T1000 (cell line): ENCODE measurements around the gene GPX4.

ENCODE experiments used
- DNase-seq: peaks from one replicate; lab custom pipeline; 2025; ENCODE audit warnings: mixed read lengths; lab: John Stamatoyannopoulos, UW

The GPX4 gene

DNA sequence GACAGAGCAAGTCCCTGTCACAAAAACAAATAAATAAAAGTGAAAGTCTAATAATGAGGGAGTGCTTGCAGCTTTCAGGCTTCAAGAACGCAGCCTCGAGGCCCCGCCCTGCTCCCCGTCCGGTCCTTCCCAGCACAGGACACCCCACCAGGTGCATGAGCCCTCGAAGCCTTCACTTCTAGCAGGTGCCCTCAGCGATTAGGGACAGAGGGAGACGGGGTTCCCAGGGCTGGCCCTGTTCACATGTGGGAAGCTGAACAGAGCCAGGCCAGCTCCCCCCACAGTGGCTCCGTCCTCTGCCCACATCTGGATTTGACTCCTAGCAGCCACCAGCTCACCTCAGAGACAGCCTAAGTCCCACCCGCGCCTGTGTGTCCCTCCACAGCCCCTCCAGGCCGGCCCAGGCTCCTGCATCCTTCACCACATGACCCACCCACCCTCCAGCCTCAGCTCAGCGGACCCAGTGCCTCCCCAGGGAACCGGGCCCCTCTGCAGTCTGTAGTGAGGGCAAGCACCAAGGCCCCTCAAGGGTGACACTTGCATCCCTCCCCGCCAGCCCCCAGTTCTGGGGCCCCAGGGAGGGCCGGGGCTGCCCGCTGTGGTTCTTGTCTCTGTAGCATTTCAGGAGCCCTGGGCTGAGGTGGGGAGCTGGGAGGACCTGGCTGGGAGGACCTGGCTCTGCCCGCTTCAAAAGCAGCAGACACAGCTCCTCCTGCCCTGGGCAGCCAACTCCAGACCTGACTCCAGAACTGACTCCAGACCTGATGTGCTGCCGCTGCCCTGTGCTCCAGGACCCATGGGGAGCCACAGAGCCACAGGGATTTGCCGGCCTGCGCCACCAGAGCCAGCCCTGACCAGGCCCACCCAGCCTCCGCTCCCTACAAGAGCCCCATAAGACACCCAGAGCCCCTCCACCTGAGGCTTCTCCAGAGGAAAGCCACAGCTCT is 27.2 kb downstream of the GPX4 start:
- DNase-seq = no peak

DNA sequence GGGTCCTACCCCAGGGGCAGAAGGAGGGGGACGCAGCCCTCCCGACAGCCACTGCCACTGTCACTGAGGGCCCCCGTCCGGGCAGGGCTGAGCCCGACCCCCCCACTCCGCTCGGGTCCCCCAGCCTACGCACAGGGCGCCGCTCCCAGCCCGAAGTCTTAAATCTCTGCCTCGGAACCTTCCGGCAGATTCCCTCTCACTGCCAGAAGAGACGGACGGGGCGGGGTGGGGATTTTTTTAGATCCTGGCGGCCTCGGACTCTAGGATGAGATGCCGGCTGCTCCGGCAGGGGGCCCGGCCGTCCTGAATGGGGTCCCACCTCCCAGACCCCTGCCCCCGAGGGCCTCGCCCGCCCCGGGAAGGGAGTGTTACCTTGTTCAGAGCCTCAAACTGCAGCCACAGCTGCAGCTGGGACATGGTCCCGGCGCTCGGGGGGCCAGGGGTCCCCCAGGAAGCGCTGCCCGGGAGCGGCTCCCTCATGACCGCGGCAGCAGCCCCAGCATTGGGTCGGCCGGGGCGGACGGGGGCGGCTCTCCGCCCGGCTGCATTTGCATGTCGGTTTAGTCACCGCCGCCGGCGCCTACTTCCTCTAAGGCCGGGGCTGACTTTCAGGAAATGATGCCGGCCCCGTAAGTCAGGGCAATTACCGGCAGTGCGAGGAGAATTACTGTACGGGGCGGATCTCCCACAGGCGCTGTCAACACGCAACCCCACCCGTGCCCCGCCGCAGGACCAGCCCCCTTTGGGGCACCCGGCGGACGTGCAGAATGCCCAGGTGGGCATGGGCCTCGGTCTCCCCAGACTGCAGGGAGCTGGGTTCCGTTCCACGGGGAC is 28.1 kb downstream of the GPX4 start:
- peak; percentile 60 for DNase-seq

DNA sequence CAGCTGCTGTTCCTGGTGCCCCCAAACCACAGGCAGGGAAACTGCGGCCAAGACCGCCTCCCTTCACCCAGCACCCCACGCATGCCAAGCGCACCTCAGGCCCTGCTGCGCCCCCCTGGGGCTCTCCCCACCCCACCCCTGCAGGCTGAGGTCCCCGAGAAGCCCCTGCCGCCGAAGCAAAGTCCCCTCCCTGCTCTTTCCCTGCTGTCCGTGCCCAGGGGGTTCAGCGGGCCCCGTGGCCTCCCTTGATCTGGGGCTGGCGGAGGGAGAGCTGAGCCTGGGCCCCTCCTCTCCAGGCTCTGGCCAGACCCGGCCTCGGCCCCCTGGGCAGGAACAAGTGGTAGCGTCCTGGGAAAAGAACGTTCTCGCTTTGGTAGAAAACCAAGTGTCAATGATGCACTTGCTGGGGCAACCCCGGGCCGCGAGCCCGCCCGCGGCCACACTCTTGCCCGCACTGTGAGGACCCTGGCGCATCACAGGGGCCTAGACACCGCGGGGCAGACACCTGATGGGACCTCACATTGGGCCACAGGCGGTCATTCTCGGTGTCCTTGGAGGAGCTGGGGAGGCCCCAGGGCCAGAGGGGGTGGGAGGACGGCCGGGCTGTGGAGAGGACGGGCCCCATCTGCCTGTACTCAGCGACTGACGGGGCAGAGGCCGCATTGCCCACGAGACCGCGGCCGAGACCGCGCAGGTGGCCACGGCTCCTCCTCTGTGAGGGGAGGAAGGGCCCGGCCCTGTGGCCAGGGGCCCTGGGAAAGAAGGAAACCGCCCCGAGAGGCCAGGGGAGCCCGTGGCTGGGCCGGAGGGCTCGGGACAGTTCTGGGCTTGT is 29.0 kb downstream of the GPX4 start:
- no peak for DNase-seq

DNA sequence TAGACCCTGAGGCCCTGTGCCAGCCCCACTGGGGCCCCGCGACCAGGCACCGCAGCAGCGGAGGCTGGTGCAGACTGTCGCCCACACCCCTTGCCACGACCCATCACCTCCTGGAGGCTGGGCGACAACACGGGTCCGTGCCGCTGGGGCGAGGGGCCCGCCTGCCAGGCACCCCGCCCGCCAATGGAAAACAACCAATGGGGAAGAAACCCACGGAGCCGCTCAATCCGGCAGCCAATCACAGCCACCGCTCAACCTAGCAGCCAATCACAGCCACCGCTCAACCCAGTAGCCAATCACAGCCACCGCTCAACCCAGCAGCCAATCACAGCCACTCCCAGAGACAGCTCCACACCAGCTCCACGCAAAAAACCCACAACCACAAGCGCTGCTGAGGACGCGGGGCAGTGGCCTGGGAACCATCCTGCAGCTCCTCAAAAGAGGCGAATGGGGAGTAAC is 29.7 kb downstream of the GPX4 start:
- DNase-seq = peak; percentile 53

DNA sequence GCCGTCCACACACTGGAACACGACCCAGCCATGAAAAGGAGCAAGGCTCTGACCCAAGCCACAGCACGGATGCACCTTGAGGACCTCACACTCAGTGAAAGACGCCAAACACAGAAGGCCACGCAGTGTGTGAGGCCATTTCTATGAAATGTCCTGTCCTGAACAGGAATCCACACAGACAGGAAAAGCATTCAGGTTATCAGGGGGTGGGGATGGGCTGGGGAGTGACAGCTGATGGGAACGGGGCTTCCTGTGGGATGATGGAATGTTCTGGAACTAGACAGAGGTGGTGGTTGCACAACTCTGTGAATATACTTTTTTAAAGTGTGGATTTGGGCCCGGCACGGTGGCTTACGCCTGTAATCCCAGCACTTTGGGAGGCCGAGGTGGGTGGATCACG is 30.6 kb downstream of the GPX4 start:
- DNase-seq = no peak

DNA sequence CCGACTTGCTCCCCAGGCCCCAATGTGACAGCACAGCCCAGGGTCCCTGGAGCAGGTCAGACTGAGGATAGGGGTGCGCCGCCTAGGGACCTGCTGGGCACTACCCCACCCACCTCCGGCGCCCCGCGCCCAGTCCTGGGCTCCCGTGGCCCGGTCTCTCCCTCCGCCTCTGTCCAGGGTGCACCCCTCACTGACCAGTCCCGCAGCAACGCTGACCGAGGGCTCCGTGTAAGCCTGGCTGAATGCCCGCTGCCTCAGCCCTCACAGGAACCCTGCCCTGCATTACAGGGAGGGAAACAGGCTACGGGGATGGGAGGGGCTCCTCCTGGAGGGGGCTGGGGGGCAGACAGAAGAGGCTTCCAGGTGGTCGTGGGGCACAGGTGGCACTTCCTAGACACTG is 31.7 kb downstream of the GPX4 start:
- DNase-seq = no peak

DNA sequence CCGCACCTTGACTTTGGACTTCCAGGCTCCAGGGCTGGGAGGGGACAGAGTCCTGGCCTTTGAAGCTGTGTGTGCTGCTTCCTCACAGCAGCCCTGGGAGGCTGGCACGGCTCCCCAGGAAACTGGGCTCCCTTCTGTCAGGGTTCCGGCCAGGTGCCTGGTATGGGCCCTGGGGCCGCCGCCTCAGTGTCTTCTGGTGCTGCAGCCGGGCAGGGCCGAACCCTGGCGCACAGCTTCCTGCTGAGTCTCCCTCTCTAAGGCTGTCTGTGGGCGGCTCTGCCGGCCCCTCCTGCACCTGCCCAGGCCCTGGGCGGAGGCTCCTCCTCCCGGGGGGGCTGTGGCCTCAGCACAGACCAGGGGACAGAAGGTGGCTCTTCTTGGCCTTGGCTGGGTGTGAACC is 32.4 kb downstream of the GPX4 start:
- DNase-seq = no peak

DNA sequence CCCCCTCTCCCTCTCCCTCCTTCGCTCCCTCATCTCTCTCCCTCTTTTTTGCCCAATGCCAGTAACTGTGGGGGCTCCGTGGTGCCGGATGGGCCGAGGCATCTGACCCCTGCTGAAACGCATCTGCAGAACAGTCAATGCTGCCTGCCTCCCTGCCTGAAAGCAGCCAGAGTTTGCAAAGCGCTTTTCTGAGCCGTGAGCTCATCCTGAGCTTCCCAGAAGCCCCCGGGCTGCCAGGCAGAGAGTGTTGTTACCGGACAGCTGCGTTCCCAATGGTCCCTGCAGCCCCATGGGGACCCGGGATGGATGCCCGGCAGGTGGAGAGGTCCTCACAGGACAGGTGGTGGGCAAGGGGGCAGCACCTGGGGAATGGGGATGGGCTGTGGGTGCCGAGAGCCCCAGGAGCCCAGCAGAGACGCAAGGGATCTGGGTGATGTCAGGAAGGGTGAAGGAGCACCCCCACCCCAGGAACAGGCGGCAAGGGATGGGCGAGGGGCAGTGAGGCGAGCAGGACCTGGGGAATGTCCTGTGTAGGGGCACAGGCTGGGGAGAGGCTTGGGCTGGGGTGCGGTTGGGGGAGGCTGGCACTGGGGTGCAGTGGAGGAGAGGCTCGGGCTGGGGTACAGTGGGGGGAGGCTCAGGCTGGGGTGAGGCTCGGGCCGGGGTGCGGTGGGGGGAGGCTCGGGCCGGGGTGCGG is 33.0 kb downstream of the GPX4 start:
- no peak for DNase-seq

DNA sequence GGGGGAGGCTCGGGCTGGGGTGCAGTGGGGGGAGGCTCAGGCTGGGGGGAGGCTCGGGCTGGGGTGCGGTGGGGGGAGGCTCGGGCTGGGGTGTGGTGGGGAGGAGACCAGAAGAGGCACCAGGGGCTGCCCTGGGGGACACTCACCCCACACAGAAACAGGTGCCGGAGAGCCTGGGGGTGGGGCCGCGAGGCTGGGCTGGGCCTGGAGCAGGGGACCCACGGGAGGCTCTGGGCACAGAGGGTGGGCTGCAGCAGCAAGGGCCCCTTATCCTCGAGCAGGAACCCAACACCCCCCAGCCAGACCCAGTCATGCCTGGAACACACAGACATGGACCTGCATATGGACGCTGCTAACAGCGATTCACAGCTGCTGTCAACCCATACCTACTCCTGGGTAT is 34.3 kb downstream of the GPX4 start:
- no peak for DNase-seq

DNA sequence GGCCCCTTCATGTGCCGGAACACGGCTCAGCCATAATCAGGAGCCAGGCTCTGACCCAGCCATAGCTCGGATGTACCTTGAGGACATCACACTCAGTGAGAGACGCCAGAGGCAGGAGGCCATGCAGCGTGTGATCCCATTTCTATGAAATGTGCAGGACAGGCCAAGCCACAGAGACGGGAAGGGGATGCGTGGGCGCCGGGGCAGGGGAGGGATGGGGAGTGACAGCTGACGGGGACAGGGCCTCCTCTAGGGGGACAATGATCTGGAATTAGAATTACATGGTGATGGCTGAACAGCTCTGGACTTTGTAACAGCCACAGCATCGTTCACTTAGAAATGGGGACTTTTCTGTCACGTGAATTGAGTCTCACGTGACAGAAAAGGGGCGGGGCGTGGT is 35.3 kb downstream of the GPX4 start:
- no peak for DNase-seq

DNA sequence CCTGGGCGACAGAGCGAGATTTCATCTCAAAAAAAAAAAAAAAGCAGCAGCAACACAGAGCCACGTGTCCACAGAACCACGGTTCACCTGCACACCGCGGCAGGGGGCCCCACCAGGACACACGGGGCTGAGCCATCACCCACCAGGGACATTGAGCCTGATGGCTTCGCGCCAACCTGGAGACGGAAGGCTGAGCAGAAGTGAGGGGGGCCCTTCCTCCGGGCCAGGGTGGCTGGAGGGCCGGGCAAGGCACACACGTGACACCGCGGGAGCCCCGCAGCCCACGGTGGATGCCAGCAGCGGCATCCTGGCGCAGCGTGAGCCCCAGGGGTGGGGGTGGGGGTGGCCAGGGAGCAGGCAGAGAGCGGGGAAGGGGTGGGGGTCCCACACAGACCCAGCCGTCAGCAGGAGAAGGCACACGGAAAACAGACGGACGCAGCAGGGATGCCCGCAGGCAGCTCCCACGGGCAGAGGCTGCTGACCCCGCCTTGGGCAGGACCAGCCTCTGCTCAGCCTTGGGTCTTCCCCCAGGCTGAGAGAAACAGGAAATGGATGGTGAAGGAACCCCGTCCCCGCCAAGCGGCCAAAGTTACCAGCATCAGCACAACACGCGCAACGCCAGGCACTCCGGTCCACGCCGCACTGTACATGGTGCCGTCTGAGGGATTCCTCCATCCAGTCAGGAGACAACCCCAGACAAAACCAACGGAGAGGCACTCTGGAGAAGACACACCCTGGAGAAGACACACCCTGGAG is 36.7 kb downstream of the GPX4 start:
- no peak for DNase-seq

DNA sequence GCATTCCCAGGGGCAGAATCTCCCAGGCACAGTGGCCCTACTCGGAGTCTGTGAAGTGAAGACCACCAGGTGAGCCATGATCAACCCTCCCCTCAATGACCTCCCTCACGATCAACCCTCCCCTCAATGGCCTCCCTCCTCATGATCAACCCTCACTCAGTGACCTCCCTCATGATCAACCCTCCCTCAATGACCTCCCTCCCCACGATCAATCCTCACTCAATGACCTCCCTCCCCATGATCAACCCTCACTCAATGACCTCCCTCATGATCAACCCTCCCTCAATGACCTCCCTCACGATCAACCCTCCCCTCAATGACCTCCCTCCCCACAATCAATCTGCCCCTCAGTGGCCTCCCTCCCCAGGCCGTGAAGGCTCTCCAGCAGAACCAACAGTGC is 38.1 kb downstream of the GPX4 start:
- DNase-seq = no peak

DNA sequence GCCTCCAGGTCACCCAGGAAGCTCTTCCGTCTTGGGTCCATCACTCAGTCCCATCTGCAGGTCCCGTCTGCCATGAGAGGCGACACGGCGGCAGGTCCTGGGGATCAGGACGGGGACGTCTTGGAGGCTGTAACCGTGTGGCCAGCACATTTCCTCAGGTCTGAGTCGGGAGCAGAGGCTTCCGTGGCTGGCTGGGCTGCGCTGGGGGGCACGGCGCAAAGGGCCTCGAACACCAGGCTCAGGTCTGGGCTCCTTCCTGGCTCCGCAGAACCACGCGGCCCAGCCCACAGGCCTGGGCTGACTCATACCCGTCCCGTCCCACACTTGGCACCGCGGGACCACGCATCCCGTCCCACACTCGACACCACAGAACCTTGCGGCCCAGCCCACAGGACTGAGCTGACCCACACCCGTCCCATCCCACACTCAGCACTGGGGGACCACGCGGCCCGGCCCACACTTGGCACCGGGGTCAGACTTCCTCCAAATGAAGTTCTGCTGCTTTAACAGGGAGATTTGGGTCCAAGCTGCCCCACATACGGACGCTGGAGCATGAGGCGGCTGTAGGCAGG is 40.1 kb downstream of the GPX4 start:
- DNase-seq = no peak

DNA sequence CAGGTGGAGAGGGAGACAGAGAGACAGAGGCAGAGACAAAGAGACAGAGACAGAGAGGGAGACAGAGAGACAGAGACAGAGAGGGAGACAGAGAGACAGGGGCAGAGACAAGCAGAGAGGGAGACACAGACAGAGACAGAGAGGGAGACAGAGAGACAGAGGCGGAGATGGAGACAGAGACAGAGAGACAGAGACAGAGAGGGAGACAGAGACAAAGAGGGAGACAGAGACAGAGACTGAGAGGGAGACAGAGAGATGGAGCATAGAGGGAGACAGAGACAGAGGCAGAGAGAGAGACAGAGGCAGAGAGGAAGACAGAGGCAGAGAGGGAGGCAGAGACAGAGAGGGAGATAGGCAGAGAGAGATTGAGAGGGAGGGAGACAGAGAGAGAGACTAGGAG is 40.9 kb downstream of the GPX4 start:
- no peak for DNase-seq

DNA sequence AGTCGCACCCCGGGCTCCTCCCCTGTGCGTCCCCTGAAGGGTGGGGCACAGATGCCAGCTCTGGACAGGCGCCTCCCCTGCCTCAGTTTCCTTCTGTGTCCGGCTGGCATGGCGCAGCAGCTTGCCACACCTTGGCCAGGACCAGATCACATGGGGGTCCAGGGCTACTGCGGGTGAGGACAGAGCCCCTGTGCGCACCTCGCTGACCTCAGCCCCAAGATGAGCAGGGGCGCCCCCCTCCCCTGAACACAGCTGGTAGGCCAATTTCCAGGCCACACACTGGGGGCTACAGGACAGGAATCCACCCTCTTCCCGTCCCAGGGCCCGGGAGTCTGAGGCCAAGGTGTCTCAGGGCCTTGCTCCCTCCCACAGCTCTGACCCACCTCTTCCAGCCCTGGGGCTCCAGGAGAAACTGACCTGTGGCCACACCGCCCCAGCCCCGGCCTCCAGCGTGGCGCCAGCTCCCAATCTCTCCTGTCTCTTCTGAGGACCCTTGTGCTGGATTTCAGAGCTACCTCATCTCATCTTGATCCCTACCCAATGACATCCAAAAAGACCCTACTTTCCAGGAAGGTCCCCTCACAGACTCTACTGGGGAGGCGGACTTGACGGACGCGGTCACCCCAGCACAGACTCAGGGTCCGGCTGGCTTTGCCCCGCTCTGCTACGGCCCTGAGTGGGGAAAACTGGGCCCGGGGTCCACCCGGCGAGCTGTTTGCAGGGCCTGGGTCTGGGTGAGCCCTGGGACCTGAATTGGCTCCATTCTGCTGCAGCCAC is 42.0 kb downstream of the GPX4 start:
- DNase-seq = no peak

DNA sequence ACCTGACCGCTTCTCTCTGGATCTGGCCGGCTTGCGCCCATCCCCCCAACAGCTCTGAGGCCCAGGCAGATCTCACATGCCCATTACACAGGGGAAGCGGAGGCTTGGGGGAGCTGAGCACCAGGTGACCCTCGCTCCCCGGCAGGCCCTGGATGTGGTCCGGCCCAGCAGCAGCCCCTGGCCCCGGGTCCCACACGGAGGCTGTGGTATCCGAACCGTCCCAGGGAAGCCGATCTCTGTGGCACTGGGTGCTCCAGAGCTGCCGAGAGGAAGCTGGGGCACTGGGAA is 42.6 kb downstream of the GPX4 start:
- no peak for DNase-seq

DNA sequence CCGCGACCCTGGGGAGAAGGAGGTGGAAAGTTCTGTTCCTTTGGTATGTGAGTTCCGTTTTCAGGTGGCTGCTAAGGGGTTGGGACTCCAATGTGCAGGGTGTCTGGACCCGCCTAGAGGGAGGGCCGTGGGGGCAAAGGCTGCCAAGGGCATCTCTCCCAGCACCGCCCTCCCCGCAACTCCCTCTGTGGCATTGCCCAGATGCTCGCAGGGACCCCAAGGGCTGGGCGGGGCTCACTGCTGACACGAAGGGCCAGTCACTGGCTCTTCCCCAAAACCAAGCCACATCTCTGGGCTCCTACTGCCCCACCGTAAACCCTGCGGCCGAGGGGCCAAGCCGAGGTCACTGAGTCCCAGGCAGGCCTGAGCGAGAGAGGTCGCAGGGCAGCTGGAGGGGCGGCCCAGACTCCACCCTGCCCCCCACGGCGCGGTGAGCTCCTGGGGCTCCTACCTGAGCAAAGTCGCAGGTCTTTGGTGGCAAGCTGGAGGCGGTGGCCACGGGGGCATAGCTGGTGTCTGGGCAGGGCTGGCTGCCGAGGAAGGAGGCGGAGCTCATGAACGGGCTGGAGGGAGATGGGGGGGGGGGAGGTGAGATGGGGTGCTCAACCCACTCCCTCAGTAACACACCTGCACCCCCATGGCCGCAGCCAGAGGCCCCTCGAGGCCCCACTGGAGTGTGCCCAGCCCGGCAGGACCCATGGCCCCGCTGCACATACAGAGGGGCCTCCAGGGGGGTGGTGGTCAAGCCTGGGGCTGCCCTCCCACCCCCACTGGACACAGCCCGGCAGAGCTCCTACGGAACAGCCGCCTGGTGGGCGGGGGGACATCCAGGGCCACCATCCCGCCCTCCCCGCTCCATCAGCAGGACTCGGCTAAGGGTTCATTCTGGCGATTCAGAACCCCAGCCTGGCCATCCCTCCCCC is 43.3 kb downstream of the GPX4 start:
- DNase-seq = no peak

DNA sequence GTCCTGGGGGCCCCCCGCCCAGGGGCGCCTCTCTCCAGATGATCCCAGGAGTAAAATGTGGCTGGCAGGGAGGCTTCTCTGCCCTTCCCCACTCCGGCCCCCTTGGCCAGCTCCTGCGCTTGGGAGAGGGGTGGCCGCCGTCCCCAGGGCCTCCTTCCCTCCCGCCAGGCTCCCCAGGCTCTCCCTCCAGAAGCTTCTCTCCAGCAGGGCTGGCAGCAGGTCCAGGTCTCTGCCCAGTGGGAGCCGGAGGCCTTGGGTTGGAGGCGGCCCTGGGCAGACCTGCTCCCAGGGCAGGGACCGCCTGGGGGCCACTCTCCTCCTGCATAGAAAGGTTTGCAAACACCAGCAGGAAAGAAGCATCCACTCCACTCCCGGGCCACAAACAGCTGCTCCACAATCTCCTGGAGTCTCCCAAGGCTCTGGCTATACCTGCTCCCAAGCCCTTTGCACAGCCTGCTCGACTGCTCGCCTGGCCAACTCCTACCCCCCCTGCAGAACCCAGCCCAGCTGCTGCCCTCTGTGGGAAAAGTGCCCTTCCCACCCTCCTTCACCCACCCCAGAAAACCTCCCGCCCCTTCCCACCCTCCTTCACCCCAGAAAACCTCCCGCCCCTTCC is 44.2 kb downstream of the GPX4 start:
- DNase-seq = no peak
